GM21367 (cell line): ENCODE data around the gene SIAH2.

Experiments used
- ATAC-seq: cut with Tn5 transposase; IDR thresholded peaks from one replicate; pipeline ENCODE4 v1.9.1; 2021; ENCODE audit not compliant: unreplicated experiment

SIAH2 gene

GRCh38 chr3:150775001-150775599 lies 12.1 kb upstream of the SIAH2 start:
- ATAC-seq: no peak

- ATAC-seq: no peak
These were observed 10.7 kb upstream of the SIAH2 start for GRCh38 chr3:150773616-150774192.

- ATAC-seq: no peak
These were observed 8.6 kb upstream of the SIAH2 start for GRCh38 chr3:150771600-150771999.

- ATAC-seq: no peak
These were observed 7.7 kb upstream of the SIAH2 start for GRCh38 chr3:150770681-150771080.

- no peak for ATAC-seq
These were observed 3.8 kb upstream of the SIAH2 start for GRCh38 chr3:150766742-150767141.

GRCh38 chr3:150765949-150766720 lies 3.2 kb upstream of the SIAH2 start:
- peak; percentile 22 for ATAC-seq

- no peak for ATAC-seq
These were observed 2.0 kb upstream of the SIAH2 start for GRCh38 chr3:150764967-150765366.

- ATAC-seq: no peak
These were observed 1.6 kb upstream of the SIAH2 start for GRCh38 chr3:150764566-150764965.

- peak; percentile 9 for ATAC-seq
These were observed 993 bp upstream of the SIAH2 start for GRCh38 chr3:150763841-150764483.

GRCh38 chr3:150762662-150763121 lies 277 bp downstream of the SIAH2 start:
- ATAC-seq: peak; percentile 1

GRCh38 chr3:150761831-150762661 lies 923 bp downstream of the SIAH2 start:
- no peak for ATAC-seq

GRCh38 chr3:150760431-150761200 lies 2.4 kb downstream of the SIAH2 start:
- ATAC-seq: peak; percentile 30

GRCh38 chr3:150759947-150760346 lies 3.0 kb downstream of the SIAH2 start:
- no peak for ATAC-seq

GRCh38 chr3:150759319-150759718 lies 3.6 kb downstream of the SIAH2 start:
- no peak for ATAC-seq

GRCh38 chr3:150757768-150758167 lies 5.2 kb downstream of the SIAH2 start:
- ATAC-seq: no peak

GRCh38 chr3:150757364-150757763 lies 5.6 kb downstream of the SIAH2 start:
- ATAC-seq: no peak

- no peak for ATAC-seq
These were observed 6.4 kb downstream of the SIAH2 start for GRCh38 chr3:150756491-150757059.

GRCh38 chr3:150755902-150756301 lies 7.1 kb downstream of the SIAH2 start:
- ATAC-seq: no peak

- no peak for ATAC-seq
These were observed 8.1 kb downstream of the SIAH2 start for GRCh38 chr3:150754896-150755295.

- ATAC-seq: no peak
These were observed 11.1 kb downstream of the SIAH2 start for GRCh38 chr3:150751781-150752263.
